Measurements from ENCODE around the gene HELZ.

HELZ gene

GRCh38 chr17:67040652-67041051, 204.3 kb downstream of the HELZ start:
- no CpG with 5 or more reads among the region's 6 CpGs for WGBS (ENCODE audit: extremely low coverage, insufficient coverage, insufficient read length)
- H3K79me2 ChIP-seq (ENCODE audit: control insufficient read depth, insufficient read depth, low read length, poor library complexity) = no peaks in the 10 kb centered on the region
- no peak overlapping the region for H4K8ac ChIP-seq (ENCODE audit: low read depth, low read length)

GRCh38 chr17:67038861-67039365, 206.1 kb downstream of the HELZ start:
- Histone ChIP-seq H4K91ac (ENCODE audit: low read depth, low read length) (no peak overlapping the region), H3K4me2 (ENCODE audit: low read length) (no peak overlapping the region), H3K9ac (ENCODE audit: low read length) (no peak overlapping the region), H3K36me3 (ENCODE audit: control insufficient read depth in 1 of 2, insufficient read depth in 2 of 2, low read length in 2 of 2) (no peaks in the 10 kb centered on the region), H3K79me2 (ENCODE audit: control insufficient read depth, insufficient read depth, low read length, poor library complexity) (no peaks in the 10 kb centered on the region), H3K27ac (ENCODE audit: low read depth, low read length) (no peak overlapping the region), H3K23ac (ENCODE audit: low read length) (no peak overlapping the region), H3K18ac (ENCODE audit: low read length) (no peak overlapping the region), H3K4ac (ENCODE audit: low read depth, low read length) (no peak overlapping the region), H3K27me3 (ENCODE audit: insufficient read depth, low read length) (no peaks in the 10 kb centered on the region), H3K79me1 (ENCODE audit: low read length) (no peaks in the 10 kb centered on the region), H2BK12ac (ENCODE audit: low read length) (no peak overlapping the region), H2BK120ac (ENCODE audit: insufficient read depth, low read length, poor library complexity) (no peak overlapping the region), H2AK5ac (ENCODE audit: low read length) (no peak overlapping the region), H3K4me1 (ENCODE audit: control insufficient read depth in 1 of 2, insufficient read depth in 2 of 2, low read length in 2 of 2) (peaks cover 3 to 7% of the 10 kb centered on the region in 2 experiments), H3K4me3 (ENCODE audit: low read depth, low read length) (no peak overlapping the region), H4K12ac (ENCODE audit: low read depth, low read length) (no peak overlapping the region), H2AFZ (ENCODE audit: insufficient read depth, low read length, poor library complexity) (no peak overlapping the region), H4K8ac (ENCODE audit: low read depth, low read length) (no peak overlapping the region), H3K14ac (ENCODE audit: low read length) (no peak overlapping the region), H3K9me3 (ENCODE audit: insufficient read depth, low read depth, low read length) (no peaks in the 10 kb centered on the region), H2BK5ac (ENCODE audit: low read depth, low read length, poor library complexity) (no peak overlapping the region)
- no CpG with 5 or more reads among the region's 5 CpGs for WGBS (ENCODE audit: extremely low coverage, insufficient coverage, insufficient read length)
- no peak for DNase-seq

More at GRCh38 chr17:67040652-67041051, 204.3 kb downstream of the HELZ start:
- DNase-seq = no peak
- no peak overlapping the region for H3K4me3 ChIP-seq (ENCODE audit: low read depth, low read length)
- no peak overlapping the region for H2AFZ ChIP-seq (ENCODE audit: insufficient read depth, low read length, poor library complexity)
- no peak overlapping the region for H2AK5ac ChIP-seq (ENCODE audit: low read length)
- H3K4ac ChIP-seq (ENCODE audit: low read depth, low read length) = no peak overlapping the region
- H3K9ac ChIP-seq (ENCODE audit: low read length) = no peak overlapping the region
- H3K18ac ChIP-seq (ENCODE audit: low read length) = no peak overlapping the region
- no peak overlapping the region for H2BK12ac ChIP-seq (ENCODE audit: low read length)
- no peak overlapping the region for H4K12ac ChIP-seq (ENCODE audit: low read depth, low read length)
- H2BK120ac ChIP-seq (ENCODE audit: insufficient read depth, low read length, poor library complexity) = no peak overlapping the region
- H3K79me1 ChIP-seq (ENCODE audit: low read length) = no peaks in the 10 kb centered on the region
- no peaks in the 10 kb centered on the region for H3K9me3 ChIP-seq (ENCODE audit: insufficient read depth, low read depth, low read length)
- no peak overlapping the region for H2BK5ac ChIP-seq (ENCODE audit: low read depth, low read length, poor library complexity)
- peaks cover 3 to 7% of the 10 kb centered on the region in 2 experiments for H3K4me1 ChIP-seq (ENCODE audit: control insufficient read depth in 1 of 2, insufficient read depth in 2 of 2, low read length in 2 of 2)
- no peak overlapping the region for H3K27ac ChIP-seq (ENCODE audit: low read depth, low read length)
- H3K36me3 ChIP-seq (ENCODE audit: control insufficient read depth in 1 of 2, insufficient read depth in 2 of 2, low read length in 2 of 2) = no peaks in the 10 kb centered on the region
- H3K23ac ChIP-seq (ENCODE audit: low read length) = no peak overlapping the region
- no peaks in the 10 kb centered on the region for H3K27me3 ChIP-seq (ENCODE audit: insufficient read depth, low read length)
- no peak overlapping the region for H4K91ac ChIP-seq (ENCODE audit: low read depth, low read length)
- no peak overlapping the region for H3K4me2 ChIP-seq (ENCODE audit: low read length)
- no peak overlapping the region for H3K14ac ChIP-seq (ENCODE audit: low read length)

GRCh38 chr17:67035131-67036083, 209.6 kb downstream of the HELZ start:
- Histone ChIP-seq H4K91ac (ENCODE audit: low read depth, low read length) (no peak overlapping the region), H3K27me3 (ENCODE audit: insufficient read depth, low read length) (no peaks in the 10 kb centered on the region), H3K4me3 (ENCODE audit: low read depth, low read length) (no peak overlapping the region), H3K18ac (ENCODE audit: low read length) (no peak overlapping the region), H3K9me3 (ENCODE audit: insufficient read depth, low read depth, low read length) (peaks cover 3% of the 10 kb centered on the region), H3K36me3 (ENCODE audit: control insufficient read depth in 1 of 2, insufficient read depth in 2 of 2, low read length in 2 of 2) (peaks cover 5 to 6% of the 10 kb centered on the region in 2 experiments), H3K4ac (ENCODE audit: low read depth, low read length) (no peak overlapping the region), H2BK120ac (ENCODE audit: insufficient read depth, low read length, poor library complexity) (no peak overlapping the region), H3K23ac (ENCODE audit: low read length) (no peak overlapping the region), H2AFZ (ENCODE audit: insufficient read depth, low read length, poor library complexity) (no peak overlapping the region), H2BK12ac (ENCODE audit: low read length) (no peak overlapping the region), H3K79me2 (ENCODE audit: control insufficient read depth, insufficient read depth, low read length, poor library complexity) (no peaks in the 10 kb centered on the region), H3K4me1 (ENCODE audit: control insufficient read depth in 1 of 2, insufficient read depth in 2 of 2, low read length in 2 of 2) (peaks cover 3 to 7% of the 10 kb centered on the region in 2 experiments), H4K8ac (ENCODE audit: low read depth, low read length) (no peak overlapping the region), H3K9ac (ENCODE audit: low read length) (no peak overlapping the region), H4K12ac (ENCODE audit: low read depth, low read length) (no peak overlapping the region), H3K14ac (ENCODE audit: low read length) (no peak overlapping the region), H2AK5ac (ENCODE audit: low read length) (no peak overlapping the region), H2BK5ac (ENCODE audit: low read depth, low read length, poor library complexity) (no peak overlapping the region), H3K27ac (ENCODE audit: low read depth, low read length) (no peak overlapping the region), H3K4me2 (ENCODE audit: low read length) (no peak overlapping the region), H3K79me1 (ENCODE audit: low read length) (no peaks in the 10 kb centered on the region)
- no CpG with 5 or more reads among the region's 11 CpGs for WGBS (ENCODE audit: extremely low coverage, insufficient coverage, insufficient read length)
- DNase-seq = no peak

- H3K4me2 ChIP-seq (ENCODE audit: low read length) = no peak overlapping the region
- no peaks in the 10 kb centered on the region for H3K79me1 ChIP-seq (ENCODE audit: low read length)
- WGBS (ENCODE audit: extremely low coverage, insufficient coverage, insufficient read length) = no CpG with 5 or more reads among the region's 9 CpGs
- H3K79me2 ChIP-seq (ENCODE audit: control insufficient read depth, insufficient read depth, low read length, poor library complexity) = no peaks in the 10 kb centered on the region
- no peak overlapping the region for H4K12ac ChIP-seq (ENCODE audit: low read depth, low read length)
- no peak overlapping the region for H3K14ac ChIP-seq (ENCODE audit: low read length)
- no peak overlapping the region for H3K27ac ChIP-seq (ENCODE audit: low read depth, low read length)
- H2BK12ac ChIP-seq (ENCODE audit: low read length) = no peak overlapping the region
- no peak overlapping the region for H2AK5ac ChIP-seq (ENCODE audit: low read length)
- H2BK5ac ChIP-seq (ENCODE audit: low read depth, low read length, poor library complexity) = no peak overlapping the region
- no peaks in the 10 kb centered on the region for H3K27me3 ChIP-seq (ENCODE audit: insufficient read depth, low read length)
- H3K9ac ChIP-seq (ENCODE audit: low read length) = no peak overlapping the region
- no peak overlapping the region for H4K8ac ChIP-seq (ENCODE audit: low read depth, low read length)
- H3K23ac ChIP-seq (ENCODE audit: low read length) = no peak overlapping the region
- no peak overlapping the region for H3K18ac ChIP-seq (ENCODE audit: low read length)
- H4K91ac ChIP-seq (ENCODE audit: low read depth, low read length) = no peak overlapping the region
- H3K4me3 ChIP-seq (ENCODE audit: low read depth, low read length) = no peak overlapping the region
- no peak for DNase-seq
- peaks cover 3% of the 10 kb centered on the region for H3K9me3 ChIP-seq (ENCODE audit: insufficient read depth, low read depth, low read length)
- H3K36me3 ChIP-seq (ENCODE audit: control insufficient read depth in 1 of 2, insufficient read depth in 2 of 2, low read length in 2 of 2) = peaks cover 5 to 6% of the 10 kb centered on the region in 2 experiments
- H2BK120ac ChIP-seq (ENCODE audit: insufficient read depth, low read length, poor library complexity) = no peak overlapping the region
- H3K4ac ChIP-seq (ENCODE audit: low read depth, low read length) = no peak overlapping the region
- H2AFZ ChIP-seq (ENCODE audit: insufficient read depth, low read length, poor library complexity) = no peak overlapping the region
- H3K4me1 ChIP-seq (ENCODE audit: control insufficient read depth in 1 of 2, insufficient read depth in 2 of 2, low read length in 2 of 2) = peaks cover 0 to 3% of the 10 kb centered on the region in 2 experiments
These were observed 211.4 kb downstream of the HELZ start for GRCh38 chr17:67033613-67034012.
